8988T (cell line): ENCODE measurements around the gene GLI3.

Source experiments
- DNase-seq: peaks from one replicate; pipeline ENCODE4 v3.0.0; 2011

The GLI3 gene

DNA sequence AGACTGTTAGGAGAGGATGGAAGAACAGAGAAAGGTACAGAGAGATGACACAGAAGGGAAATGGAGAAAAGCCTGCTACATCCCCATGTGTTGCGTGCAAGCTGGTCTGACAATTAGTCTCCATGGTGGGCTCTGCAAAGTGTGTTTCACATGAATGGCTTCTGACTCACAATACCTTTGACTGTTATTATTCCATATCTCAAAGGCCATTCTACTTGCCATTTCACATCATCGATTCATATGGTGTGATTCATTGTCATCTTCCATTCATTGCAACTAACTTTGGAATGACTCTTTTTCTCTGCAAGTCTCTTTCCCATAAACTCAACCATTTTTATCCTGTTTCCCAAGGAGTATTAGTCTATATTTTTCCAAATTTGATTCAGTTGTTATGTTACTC lies 325.2 kb downstream of the GLI3 start:
- no peak for DNase-seq
